GM18861 (cell line): ENCODE measurements around the gene MVB12B.

Source experiments
- ATAC-seq: cut with Tn5 transposase; IDR thresholded peaks from one replicate; pipeline ENCODE4 v1.9.1; 2021; ENCODE audit not compliant: unreplicated experiment

Gene MVB12B

GRCh38 chr9:126401581-126401980 lies 75.0 kb downstream of the MVB12B start:
- no peak for ATAC-seq

GRCh38 chr9:126403397-126403796 lies 76.8 kb downstream of the MVB12B start:
- no peak for ATAC-seq

GRCh38 chr9:126404459-126404858 lies 77.8 kb downstream of the MVB12B start:
- no peak for ATAC-seq

- ATAC-seq = no peak
These were observed 79.5 kb downstream of the MVB12B start for GRCh38 chr9:126406075-126406667.

- no peak for ATAC-seq
These were observed 80.7 kb downstream of the MVB12B start for GRCh38 chr9:126407114-126407870.

GRCh38 chr9:126408004-126408403 lies 81.4 kb downstream of the MVB12B start:
- ATAC-seq = no peak

GRCh38 chr9:126410229-126410628 lies 83.6 kb downstream of the MVB12B start:
- no peak for ATAC-seq

- no peak for ATAC-seq
These were observed 84.8 kb downstream of the MVB12B start for GRCh38 chr9:126411225-126411947.

GRCh38 chr9:126411948-126412284 lies 85.3 kb downstream of the MVB12B start:
- no peak for ATAC-seq

GRCh38 chr9:126412905-126413304 lies 86.3 kb downstream of the MVB12B start:
- no peak for ATAC-seq

GRCh38 chr9:126413391-126414068 lies 86.9 kb downstream of the MVB12B start:
- ATAC-seq = no peak

GRCh38 chr9:126415741-126416370 lies 89.2 kb downstream of the MVB12B start:
- no peak for ATAC-seq

- no peak for ATAC-seq
These were observed 90.4 kb downstream of the MVB12B start for GRCh38 chr9:126417043-126417442.

- no peak for ATAC-seq
These were observed 91.1 kb downstream of the MVB12B start for GRCh38 chr9:126417684-126418083.

GRCh38 chr9:126418608-126419007 lies 92.0 kb downstream of the MVB12B start:
- ATAC-seq = no peak

- ATAC-seq = no peak
These were observed 92.8 kb downstream of the MVB12B start for GRCh38 chr9:126419475-126419874.

- ATAC-seq = no peak
These were observed 93.5 kb downstream of the MVB12B start for GRCh38 chr9:126420135-126420534.

GRCh38 chr9:126420643-126421564 lies 94.3 kb downstream of the MVB12B start:
- ATAC-seq = no peak

GRCh38 chr9:126421567-126422428 lies 95.2 kb downstream of the MVB12B start:
- ATAC-seq = no peak
